GM21825 (cell line): ENCODE measurements around the gene VTI1A.

ENCODE experiments used
- ATAC-seq: cut with Tn5 transposase; IDR thresholded peaks from one replicate; pipeline ENCODE4 v1.9.1; 2021; ENCODE audit warnings: mild to moderate bottlenecking, moderate library complexity; ENCODE audit not compliant: unreplicated experiment

Gene VTI1A

DNA sequence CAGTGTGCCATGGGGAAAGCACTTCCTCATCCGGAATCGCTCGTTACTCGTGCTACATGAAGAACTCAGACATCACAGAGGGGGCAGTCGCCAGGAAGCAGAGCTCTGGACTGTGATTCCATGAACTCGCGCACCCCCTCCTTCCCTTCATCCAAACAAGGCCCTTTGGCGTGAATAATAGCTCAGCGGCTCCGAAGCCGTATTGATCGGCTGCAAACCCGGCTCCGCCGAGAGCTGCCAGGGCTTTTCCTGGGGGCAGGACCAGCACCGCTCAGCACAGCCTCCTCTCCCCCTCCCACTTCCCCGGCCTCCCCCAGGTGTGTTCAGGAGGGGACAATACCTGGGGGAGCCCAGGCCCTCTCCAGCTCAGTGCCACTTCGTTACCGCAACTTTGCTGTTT is 374.0 kb downstream of the VTI1A start:
- ATAC-seq: no peak

GRCh38 chr10:112821663-112822062 is 374.6 kb downstream of the VTI1A start:
- ATAC-seq: no peak

GRCh38 chr10:112823007-112823406 is 376.0 kb downstream of the VTI1A start:
- no peak for ATAC-seq

GRCh38 chr10:112823604-112824003 is 376.6 kb downstream of the VTI1A start:
- no peak for ATAC-seq

DNA sequence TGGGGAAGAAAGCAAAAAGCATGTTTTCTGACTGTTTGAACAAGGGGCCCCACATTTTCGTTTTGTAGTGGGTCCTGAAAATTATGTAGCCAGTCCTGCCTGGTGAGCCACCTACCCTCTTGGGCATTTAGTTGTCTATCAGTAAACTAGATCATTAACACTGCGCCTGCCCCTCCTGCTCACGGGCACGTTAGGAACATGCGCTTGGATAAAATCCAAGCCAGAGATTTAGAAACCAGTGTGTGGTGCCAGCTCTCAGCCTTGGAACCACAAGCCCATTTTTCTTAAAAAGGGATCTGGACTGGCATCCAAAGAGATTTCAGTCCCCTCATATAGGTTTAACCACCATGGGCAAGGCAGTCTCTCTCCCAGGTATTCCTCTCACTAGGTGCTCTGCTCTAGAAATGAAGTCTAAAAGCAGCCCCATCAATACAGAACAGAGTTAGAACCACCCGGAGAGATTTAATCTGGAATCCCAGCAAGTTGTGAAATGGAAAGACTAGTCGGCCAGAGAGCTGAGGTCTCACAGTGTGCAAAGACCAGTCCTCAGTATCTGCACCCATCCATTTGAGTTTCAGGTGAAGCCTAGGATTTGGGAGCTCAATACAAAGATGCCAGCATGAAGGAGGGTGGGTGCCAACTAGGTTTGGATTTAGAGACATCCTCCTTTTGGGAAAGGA is 379.1 kb downstream of the VTI1A start:
- ATAC-seq: no peak

GRCh38 chr10:112827086-112827485 is 380.1 kb downstream of the VTI1A start:
- ATAC-seq: no peak

DNA sequence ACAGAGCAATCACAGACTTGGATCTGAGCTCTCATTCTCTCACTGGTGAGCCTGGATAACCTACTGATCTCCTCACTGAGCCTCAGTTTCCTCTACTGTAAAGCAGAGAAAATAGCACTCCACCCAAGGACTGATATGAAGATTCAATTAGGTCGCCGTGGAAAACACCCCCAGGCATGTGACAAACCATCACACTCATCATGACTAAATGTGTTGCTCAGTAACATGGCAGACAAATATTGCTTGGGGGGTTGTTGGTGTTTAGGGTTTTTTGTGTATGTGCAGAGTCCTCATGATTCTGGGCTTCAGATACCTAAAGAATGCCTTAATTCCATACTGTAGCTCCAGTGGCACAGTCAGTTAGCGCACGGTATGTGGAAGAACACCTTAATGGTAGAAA is 380.9 kb downstream of the VTI1A start:
- no peak for ATAC-seq

DNA sequence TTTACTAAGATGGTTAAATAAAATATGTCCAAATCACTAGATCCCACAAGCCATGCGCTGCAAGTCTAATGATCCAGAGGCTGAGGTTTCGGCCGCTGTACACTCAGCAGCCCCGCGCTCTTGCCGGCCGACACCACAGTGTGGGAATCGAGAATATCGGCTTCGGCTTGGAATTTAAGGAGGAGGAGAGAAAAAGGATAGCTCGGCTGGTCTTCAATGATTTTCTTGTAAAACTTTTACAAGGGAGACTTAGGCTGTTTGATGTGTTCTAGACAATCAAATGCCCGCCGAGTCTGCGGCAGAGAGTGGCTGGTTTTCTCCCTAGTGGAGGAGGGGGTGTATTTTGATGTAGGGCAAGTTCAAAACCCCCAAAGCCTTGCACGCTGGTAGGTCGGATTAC is 384.8 kb downstream of the VTI1A start:
- no peak for ATAC-seq

- ATAC-seq: no peak
Observed at GRCh38 chr10:112832361-112832878, 385.4 kb downstream of the VTI1A start.

DNA sequence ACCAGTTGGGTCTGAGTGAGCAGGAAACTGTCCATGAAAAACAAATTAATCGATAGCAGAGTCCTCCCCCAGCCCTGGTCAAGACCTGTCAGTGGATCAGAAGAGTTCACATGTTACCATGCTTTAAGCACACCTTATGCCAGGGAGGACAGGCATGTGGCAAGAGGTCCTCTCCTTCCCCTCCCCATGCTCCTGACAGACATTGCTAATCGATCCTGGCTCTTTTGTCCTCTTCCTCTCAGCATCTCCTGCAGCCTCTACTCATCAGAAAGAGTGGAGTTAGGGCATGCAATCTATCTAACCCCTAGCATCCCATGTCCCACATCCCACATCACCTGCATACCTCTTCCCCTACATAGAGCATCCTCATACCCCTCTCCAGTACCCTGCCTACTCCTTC is 385.9 kb downstream of the VTI1A start:
- ATAC-seq: no peak

DNA sequence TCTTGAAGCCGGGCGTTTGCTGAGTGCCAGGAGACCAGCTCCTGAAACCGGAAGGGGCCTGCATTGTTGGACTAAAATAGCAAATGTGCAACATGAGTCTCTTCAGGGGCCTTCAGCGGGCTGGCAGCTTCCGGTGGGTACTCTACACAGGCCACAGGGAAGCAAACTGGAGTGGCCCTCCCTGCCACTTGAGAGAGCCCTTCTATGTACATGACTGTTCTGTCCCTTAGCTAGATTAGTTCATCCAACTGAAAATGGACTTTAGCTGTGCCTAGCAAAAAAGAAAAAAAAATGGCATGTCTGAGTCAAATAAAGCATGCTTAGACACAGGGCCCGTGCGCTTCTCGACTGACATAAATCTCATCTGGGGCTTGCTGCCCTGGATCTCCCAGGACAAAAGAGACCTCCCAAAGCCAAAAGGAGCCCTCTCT is 387.8 kb downstream of the VTI1A start:
- ATAC-seq: no peak

- ATAC-seq: no peak
Observed at GRCh38 chr10:112835217-112835715, 388.3 kb downstream of the VTI1A start.

DNA sequence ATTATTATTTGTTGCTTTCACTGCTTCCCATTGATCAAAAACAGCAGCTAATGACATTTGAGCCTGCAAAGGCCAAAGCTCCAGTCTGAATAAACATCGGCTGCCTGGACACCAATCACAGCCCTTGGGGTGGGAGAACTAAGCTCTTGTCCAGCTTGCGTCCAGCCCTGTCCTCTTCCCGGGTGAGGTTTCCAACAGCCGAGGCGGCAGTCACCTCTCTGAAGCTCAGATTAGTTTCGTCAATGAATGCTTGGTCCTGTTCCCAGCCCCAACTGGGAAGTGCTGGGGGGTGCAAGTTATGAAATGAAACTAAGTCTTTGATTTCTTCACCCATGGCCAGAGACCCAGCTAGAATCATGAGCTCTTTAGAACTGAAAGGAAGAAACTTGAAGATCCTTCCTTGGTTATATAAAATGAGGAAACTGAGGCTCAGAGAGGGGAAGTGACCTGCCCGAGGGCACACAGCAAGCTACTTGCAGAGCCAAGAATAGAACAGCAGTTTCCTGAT is 389.0 kb downstream of the VTI1A start:
- no peak for ATAC-seq

DNA sequence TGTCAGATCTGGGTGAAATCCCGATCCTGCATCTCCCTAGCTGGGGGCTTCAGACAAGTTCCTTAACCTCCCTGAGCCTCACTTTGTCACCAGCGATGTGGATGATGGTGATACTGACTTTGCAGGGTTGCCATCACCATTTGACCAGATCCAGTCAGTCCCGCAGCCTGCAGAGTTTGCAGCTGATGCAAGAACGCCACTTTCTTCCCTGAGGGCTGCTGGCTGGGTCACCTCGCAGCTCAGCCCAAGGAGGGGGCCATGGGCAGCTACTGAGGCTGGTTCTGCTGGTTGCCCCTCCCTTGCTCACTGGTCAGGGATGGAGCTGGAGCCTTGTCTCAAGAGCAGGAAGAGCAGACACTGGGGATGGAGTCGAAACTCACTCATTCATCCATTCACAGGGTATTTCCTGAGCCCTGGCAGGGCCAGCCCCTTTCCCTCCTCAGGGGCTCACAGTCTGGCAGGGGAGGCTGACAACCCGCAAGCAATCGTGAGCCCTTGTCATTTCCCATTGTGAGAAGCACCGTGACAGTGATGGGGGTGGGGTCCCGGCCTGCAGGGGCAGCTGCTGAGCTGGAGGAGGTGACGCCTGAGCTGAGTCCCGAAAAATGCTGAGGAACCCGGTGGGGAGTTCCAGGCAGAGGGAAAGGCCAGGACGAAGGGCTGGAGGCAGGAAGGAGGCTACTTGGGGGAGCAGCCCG is 391.9 kb downstream of the VTI1A start:
- ATAC-seq: no peak

GRCh38 chr10:112839928-112840654 is 393.1 kb downstream of the VTI1A start:
- no peak for ATAC-seq

GRCh38 chr10:112841549-112841948 is 394.5 kb downstream of the VTI1A start:
- ATAC-seq: no peak

DNA sequence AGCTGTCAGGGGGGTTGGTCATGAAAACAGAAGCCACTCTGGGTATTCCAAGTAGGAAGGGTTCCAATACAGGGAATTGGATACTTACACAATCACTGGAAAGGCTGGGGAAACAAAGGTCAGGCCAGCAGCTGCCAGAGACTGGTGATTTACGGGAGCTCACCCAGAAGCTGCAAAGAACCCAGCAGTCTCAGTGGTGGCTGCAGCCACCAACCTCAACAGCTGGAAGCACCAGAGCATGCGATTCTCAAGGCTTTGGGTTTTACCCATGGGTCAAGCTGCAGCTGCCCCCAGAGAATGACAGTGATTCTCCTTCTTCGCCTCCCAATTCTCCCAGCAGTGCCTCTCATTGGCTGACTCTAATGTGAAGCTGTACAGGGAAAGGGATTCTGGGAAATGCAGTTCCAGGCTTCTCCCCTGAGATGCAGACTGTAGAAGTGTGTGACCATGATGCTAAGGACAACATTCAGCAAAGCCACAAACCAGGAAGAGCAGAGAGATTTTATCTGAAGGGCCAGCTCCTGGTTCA is 395.9 kb downstream of the VTI1A start:
- ATAC-seq: peak; percentile 95

DNA sequence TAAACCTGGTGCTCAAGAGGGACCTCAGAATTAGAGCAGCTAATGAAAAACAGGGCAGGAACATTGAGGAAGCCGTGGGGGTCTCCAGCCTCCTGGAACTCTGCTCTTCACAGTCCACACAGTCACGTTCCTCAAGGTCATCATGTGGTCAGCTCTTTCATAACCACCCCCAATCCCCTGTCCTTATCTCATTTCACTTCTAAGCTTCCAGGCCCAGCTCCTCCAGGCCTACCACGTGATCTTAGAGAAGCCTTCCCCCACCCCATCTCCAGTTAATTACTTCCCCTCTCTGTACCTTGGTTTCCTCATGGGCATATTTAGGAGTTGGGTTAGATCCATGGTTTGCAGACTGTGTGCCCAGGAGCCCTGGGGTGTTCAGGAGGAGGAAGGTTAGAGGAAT is 396.6 kb downstream of the VTI1A start:
- no peak for ATAC-seq

- ATAC-seq: no peak
Observed at GRCh38 chr10:112844681-112845544, 397.9 kb downstream of the VTI1A start.

- no peak for ATAC-seq
Observed at GRCh38 chr10:112847778-112848177, 400.8 kb downstream of the VTI1A start.
